GM18517 (cell line): ENCODE results near the gene SLC9A2.

Experiments used
- ATAC-seq: cut with Tn5 transposase; IDR thresholded peaks from one replicate; pipeline ENCODE4 v1.9.1; 2021; ENCODE audit warnings: mild to moderate bottlenecking, moderate library complexity; ENCODE audit not compliant: unreplicated experiment

Gene SLC9A2

DNA sequence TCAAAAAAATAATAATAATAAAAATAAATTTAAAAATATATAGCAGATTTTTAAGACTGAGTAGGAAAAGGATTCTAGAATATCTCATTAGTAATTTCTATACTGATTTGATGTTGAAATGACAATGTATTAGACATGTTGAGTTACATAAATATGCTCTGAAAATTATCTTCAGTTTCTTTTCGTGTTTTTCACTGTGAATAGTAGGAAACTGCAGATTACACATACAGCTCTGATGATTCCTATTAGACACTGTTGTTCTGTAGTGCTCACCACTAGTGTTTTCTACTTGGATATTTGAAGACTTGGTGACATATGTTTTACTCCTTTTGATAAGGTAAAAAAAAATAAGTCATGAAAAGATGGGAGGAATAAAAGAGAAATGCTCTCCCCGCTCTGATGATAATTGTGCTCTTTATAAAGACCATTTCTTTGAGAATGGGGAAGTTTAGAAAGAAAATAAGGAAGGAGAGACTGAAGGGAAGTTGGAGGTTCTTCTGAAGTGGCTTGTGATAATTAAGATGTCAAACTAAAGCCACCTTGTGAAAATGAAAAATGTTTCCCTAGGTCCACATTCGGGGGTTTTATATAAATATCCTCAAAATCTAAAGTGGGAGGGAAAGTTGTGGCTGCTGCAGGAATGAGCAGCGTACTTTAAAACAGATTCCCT lies 52.9 kb downstream of the SLC9A2 start:
- ATAC-seq, result no peak

DNA sequence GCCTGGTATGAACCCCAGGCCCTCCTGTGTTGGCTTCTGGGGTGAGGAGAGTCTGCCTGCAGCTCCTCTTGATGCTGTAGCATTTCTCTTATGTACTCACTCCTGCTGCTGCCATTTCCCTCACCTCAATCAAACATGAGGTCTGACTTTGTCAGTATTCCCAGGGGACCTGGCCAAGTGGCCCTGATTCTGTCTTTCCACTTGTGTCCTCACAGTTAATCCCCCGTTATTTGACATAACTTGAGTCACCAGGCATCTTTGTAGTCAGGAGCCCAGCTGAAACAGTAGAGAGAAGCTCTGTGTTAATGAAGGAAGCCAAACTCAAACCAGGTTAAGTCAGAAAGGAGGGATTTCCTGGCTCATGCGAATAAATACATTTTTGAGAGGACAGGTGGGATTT lies 55.0 kb downstream of the SLC9A2 start:
- ATAC-seq, result no peak

DNA sequence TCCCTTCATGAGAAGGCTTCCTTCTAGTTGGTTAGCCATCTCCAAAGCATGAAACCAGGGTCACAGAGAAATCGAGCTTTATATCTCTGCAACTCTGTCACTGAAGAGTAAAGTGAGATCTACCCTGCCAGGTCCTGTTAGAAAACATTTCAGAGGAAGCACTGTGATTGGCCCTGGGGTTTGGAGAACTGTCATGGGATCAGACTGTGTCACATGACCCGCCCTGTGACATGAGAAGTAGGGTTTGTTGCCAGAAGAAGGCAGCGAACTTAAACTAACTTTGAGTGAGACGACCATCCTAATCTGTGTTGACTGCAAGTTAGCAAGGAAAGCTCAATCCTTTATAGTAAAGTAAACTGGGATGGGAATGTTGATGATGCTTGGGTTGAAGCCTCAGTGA lies 55.5 kb downstream of the SLC9A2 start:
- ATAC-seq, result no peak

DNA sequence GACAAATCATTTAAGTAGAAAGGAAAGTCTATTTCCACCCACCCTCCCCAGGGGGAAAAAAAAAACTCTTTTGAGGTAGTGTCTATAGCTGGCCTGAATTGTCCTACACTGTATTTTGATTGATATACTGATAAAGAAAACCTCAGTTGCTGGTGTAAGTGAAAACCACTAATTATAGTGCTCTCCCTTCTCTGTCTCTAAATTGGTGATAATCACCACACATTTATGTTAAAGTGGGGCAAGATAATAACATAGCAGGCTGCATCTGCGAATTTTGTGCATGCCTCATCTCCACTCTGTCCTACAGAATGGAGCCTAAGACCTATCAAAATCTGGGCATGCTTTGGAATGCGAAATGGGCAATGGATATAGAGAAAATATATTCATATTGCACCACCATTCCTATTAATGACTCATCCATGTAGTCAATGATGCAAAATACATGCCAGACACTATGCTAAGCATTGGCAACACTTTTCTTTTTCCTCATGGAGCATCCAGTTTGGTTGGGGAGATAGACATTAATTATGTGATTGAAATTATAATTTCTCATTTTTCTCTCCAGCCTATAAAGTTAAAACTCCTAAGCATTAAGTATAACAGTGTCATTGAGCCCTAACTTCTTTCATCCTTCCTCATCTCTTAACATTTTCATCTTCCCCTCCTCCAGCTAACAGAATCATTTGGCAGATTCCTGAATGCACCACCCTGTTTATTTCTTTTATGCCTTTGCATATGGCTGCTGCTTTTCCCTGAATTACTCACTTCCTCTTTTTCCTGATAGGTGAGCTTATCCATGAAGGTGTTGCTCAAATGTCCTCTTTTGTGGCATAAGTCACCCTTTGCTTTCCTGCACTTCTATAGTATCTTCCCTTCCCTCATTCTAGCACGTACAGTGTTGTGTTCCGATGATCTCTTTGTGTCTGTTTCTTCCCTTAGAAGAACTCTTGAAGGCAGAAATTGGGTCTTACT lies 58.2 kb downstream of the SLC9A2 start:
- ATAC-seq, result no peak

DNA sequence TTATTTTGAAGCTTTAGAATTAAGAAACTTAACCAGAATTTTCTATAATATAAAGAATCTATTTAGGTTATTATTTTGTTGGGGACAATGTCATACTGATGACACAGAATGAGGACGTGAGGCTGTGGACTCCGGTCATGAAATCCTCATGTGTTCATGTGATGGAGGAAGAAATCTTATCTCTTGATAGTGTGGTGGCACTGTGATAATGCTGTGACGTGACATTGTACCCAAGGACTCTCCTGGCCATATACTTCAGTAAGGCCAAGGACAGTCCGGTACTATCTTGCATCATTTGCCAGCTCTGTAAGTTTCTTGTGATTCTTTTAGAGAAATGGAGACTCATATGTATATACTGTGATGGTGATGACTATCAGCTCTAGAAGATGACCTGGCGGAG lies 59.1 kb downstream of the SLC9A2 start:
- no peak for ATAC-seq

DNA sequence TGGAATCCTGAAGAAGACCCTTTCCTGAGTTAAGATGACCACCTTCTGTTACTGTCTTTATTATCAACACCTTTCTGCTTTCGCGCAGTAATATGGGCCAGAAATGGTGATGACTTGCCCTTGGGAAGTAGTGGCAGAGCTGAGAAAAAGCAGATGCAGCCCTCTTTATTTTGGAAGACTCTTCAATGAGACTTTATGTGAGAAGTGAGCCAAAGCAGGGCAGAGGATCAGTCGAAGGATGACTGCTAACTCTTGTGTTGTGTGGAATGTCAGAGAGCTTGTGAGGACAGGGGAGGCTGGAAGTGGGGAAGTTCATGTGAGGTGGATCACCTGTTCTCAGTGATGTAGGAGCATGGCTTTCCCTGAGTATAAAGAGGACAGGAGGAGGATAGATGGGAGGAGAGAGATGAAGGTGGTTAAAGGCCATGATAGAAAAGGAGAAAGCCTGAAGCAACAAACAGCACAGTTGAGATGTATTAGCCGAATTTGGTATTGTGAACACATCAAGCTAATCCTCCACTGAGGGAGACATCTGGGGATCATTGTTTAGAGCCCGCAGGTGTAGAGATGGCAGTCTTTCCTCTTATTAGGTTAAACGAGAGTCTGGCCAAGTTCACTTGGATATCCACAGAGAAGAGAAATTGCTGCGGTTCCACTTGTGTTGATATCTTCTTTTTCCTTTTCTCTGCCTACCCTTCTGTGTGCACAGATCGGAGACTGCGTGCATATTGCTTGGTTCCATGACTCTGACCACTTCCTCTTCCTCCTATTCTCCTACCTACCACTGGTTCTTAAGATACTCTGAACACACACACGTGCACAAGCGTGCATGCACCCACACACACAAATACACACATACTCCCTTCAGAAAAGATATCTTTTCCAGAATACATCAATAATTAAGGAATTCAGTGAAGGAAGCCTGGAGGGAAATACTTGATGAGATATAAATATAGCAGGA lies 67.4 kb downstream of the SLC9A2 start:
- ATAC-seq, result no peak

DNA sequence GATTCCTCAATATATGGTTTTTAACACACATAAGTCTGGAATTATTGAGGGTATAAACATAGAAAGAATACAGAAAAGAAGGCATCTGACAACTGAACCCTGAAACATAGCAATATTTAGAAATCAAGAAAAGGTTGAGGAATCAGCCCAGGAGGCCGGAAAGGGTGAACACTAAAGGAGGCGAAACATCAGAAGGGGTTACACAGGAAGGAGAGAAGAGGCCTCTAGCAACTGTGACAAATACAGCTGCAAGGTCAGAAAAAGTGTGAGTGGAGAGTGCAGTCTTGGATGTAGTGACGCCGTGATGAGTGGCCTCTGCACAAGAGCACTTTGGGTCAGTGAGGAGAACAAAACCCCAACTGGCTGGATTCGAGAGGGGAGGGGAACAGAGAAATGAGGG lies 70.7 kb downstream of the SLC9A2 start:
- ATAC-seq, result no peak

DNA sequence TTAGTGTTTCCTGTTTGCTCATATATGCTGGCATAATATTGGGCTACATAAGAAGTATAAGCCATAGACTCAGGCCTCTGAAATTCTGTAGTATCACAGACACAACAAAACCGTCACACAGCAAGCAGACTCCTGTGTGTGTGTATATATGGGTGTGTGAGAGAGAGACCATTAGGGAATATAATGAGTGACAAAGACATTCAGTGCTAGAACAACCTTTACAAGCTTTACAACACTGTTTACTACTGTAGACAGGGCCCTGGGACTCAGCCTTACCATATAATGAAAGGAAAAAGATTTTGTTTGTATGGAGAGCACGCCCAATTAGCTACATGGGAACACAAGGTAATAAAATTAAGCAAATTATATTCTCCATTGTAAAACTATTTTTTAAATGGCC lies 77.1 kb downstream of the SLC9A2 start:
- ATAC-seq, result no peak

DNA sequence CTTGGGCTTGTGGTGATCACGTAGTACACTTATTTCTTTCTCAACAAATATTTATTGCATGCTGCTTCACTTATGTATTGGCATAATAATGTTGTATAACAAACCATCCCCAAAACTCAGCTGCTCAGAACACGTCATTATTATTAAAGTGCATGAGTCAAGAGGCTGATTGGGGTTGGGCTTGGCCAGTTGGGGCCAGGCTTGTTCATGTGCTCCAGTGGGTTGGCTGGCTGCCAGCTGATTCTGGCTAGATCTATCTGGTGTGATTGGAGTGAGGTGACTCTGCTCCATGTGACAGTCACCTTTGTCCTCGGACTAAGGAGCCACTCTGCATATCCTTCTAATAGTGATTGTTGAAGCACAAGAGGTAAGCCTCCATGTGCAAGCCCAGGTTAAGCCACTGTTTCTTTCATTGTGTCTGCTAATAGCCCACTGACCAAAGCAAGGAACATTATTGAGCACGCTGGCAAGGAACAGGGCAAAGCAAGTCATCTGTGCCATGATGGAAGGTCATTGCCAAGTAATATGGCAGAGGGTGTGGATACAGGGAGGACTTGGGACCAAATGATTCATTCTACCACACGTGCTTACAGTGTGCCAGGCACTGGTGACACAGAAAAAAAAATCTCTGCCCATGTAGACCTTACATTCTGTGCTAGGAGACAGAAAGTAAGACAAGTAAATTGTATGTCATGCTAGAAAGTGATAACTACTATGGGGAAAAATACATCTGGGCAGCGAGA lies 79.2 kb downstream of the SLC9A2 start:
- ATAC-seq, result no peak

DNA sequence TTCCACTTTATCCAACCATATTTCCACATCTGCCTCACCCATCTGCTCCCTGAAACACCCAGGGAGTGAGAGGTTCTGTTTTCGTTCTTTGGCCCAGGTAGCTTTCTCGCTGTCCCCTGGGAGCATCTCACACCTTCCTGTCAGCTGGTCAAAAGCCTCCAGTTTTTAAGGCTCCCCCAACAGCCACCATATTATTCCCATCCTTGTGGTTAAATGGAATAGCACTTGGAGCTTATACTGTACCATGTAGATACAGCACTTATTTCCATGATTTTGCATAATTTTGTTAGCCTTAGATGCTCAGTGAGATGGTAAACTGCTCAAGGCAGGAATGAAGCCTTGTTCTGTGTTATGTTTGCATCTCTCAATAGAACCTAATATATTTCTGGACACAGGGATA lies 84.0 kb downstream of the SLC9A2 start:
- no peak for ATAC-seq

DNA sequence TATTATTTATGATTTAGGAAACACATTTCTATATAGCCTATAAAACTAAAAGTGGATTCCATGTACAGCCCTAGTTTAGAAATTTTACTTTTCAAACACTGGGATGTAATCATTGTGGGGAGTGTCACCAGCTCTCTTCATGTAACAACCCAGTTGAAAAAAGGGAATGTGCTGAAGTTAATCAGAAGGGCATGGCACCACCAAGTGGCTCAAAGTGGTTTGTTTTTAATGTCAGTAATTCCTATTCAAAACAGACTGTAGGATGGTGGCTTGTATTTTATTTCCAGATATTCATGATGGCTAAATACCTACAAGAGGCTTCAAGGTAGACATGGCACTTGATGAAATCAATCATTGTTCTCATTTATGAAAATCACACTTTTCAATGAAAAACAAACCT lies 84.4 kb downstream of the SLC9A2 start:
- ATAC-seq, result no peak

DNA sequence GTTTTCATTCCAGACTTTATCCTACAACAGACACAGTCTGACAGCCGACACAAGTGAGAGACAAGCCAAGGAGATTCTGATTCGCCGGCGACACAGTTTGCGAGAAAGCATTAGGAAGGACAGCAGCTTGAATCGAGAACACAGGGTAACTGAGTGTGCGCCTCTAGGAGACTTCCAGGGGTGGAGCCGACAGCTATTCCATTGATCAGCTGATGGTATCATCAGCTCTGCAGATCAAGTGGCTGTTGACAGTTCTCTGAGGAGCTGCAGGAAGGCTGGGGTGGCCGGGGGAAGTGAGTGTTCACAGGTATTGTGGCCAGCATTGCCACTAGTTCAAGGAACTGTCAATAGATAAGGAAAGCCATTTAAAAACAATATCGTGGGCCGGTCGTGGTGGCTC lies 85.2 kb downstream of the SLC9A2 start:
- ATAC-seq, result no peak

DNA sequence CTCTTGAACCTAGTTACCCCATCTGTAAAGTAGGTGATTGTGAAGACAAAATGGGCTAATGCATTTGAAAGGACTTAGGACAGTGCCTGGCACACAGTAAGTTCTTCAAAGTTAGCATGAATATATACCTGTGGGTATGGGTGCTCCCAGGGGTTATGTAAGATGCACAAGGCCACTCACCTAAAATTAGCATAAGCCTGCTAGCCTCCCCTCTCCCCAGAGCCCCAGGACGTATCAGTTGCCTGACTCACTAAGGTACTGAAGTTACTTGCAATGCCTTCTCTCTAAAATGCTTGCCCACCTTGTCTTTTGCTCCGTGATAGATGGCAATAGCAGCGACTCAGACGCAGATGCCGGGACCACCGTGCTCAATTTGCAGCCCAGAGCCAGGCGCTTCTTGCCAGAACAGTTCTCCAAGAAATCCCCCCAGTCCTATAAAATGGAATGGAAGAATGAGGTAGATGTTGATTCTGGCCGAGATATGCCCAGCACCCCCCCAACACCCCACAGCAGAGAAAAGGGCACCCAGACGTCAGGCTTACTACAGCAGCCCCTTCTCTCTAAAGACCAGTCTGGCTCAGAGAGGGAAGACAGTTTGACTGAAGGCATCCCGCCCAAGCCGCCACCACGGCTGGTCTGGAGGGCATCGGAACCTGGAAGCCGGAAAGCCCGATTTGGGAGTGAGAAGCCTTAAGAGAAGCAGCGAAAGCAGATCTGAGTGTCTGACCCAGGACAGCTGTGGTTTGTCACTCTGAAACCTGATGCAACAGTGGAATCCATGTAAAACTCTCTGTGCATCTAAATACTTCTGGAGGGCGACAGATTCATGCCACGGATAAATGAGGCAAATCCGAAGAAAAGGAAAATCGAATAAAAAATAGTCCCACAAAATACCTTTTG lies 88.7 kb downstream of the SLC9A2 start:
- ATAC-seq, result no peak

DNA sequence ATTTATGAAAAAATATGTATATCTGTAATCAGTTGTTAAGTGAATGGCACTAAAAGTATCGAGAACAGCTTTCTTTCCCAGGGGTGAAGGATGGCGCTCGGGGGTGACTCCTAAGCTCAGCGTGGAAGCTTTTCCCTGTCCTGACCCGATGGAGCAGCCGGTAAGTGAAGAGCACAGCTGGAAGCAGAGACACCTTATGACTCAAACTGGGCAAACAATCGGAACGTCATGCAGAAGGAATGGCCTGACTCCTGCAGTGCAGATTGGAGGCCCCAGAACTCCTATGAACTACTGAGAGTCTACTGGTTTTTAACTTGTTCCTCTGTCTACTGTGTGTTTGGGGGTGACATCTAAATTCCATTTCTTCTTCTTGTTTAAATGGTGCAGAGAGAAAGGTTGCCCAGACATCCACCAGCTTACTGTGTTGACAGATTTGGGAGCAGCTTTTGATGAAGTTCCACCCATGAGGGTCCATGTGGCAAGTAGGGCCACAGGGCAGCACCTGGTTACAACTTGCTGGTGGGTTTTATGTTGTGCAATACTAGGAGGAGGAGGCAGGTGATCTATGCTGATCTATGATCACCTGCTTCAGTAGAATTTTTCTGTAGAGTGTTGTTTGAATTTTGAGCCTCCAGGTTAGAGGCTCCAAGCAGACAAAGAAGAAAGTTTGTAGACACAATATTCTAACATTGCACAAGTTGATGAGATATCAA lies 89.7 kb downstream of the SLC9A2 start:
- no peak for ATAC-seq

DNA sequence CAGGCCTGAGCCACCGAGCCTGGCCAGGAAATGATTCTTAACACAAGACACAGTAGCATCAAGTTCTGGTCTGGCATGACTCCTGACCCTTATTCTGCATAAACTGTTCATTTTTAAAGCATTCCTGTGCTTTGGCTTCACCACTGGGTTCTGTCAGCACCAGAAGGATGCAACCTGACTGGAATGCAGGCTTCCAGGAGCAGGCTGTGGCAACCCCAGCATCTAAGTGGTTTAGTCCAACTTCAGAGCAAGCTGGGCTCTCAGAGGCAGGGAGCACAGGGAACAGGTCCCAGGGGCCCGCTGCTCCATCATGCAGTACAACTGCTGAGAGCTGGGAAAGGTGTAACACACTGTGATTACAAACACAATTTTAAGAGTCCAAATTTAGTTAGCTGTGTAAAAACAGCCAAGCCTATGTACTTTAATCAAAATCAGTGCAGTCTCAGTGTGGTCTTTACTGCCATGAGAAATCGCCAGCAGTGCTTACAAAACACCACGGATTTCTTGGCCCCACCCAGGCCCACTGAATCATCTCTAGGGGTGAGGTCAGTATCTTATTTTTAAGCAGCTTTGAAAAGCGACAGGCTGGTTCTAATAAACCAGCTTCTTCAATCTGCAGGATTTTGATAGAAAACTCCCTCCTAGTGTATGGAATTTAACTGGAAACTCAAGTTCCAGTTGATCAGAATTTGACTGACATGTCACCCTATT lies 98.1 kb downstream of the SLC9A2 start:
- ATAC-seq, result no peak

DNA sequence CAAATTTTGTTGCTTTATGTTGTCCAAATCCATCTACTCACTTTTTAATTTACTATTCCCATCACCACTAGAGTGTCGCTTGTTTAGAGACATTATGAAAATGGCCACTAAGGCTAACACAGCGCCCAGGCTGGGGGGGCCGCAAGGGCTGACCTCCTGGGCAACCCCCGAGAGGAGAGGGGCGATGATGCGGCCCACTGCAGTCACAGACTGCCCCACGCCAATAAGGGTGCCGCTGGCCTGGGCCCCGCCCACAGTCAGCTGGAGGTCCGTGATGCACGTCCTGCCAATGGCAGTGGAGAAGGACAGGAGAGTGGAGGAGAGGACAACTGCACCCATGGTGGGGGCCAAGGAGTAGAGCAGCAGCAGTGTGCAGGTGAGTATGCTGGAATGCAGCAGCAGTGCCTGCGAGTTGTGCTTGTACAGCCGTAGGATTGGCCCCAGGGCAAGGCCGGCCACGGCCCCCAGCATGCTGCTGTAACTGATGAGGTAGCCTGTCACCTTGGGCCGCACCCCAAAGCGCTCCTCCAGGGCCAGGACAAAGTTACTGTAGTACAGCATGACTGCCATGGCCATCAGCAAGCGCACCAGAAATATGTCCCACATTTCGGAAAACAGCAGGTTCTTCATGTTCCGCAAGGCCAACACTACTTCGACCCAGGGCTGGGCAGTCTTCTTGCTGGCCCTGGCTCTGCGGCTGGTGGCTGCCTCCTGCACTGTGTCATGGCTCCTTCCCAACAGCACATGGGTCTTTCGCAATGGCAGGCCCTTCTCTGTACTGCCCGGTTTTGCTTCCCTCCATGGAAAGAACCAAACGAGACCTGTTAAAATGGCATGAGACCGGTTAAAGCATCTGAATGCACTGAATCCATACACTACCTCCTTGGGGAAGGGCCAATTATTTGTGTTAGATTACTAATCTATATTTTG lies 99.3 kb downstream of the SLC9A2 start:
- no peak for ATAC-seq

DNA sequence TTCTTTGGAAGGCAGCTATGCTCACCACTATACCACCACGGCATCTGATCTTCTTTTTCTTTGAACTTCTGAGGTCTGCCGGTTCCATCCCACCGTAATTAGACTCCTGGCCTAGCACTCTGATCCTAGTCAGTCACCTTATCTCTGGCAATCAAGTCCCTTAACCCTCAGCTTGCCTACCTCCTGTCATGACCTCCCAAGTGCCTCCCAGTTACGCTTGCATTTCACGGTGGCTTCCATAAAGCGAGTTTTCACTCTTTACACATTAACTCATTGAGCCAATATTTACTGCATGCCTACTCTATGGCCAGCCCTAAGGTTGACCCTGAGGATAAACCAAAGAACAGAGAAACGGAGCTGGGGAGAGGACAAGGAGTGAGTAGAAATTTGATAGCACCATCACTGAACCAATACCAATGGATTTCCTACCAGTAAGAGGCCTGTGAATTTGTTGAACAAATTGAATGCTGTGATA lies 104.7 kb downstream of the SLC9A2 start:
- ATAC-seq, result no peak
